CD14-positive monocyte (primary cell): ENCODE results near the gene PSMC1. TPM values are rescaled to one million over a fixed set of nuclear protein-coding genes. Genes with fewer than 3 reads are reported as not detected.
"Not testable (repeated sequence)": the region's sequence is repeated elsewhere in the genome, so short reads cannot be mapped to it uniquely, and the experiment has no call there.

ENCODE experiments used
- DNase-seq, 3 donors: peaks; one replicate each; pipeline ENCODE4 v3.0.0-alpha.2; 2011 to 2022
- H2AFZ ChIP-seq: 2 replicates; pipeline ENCODE4 v1.6.0; 2012; ENCODE audit warnings: mild to moderate bottlenecking, low read depth, low read length, inconsistent platforms; ENCODE audit not compliant: insufficient read depth, poor library complexity, severe bottlenecking
- H3K27ac ChIP-seq, 2 donors: 1 replicate in 1 of 2; 2 replicates in 1 of 2; pipeline ENCODE4 v1.5.1; 2012 to 2013; ENCODE audit warnings: low read length in 2 of 2, control low read depth in 1 of 2, inconsistent platforms in 1 of 2, low read depth in 1 of 2, mild to moderate bottlenecking in 1 of 2
- H3K27me3 ChIP-seq, 2 donors: one replicate each; pipeline versions ENCODE4 v1.6.0 to v1.6.1; 2011 to 2013; ENCODE audit warnings: low read length in 2 of 2; ENCODE audit not compliant: control insufficient read depth in 2 of 2, insufficient read depth in 2 of 2
- H3K36me3 ChIP-seq, 2 donors: replicated peaks in 1 of 2; 1 replicate in 1 of 2; 2 replicates in 1 of 2; pipeline versions ENCODE4 v1.5.1 to v1.6.1; 2012 to 2013; ENCODE audit warnings: low read length in 2 of 2, control low read depth in 1 of 2, inconsistent platforms in 1 of 2, mild to moderate bottlenecking in 1 of 2; ENCODE audit not compliant: insufficient read depth in 2 of 2, control insufficient read depth in 1 of 2
- H3K4me1 ChIP-seq, 2 donors: 1 replicate in 1 of 2; 2 replicates in 1 of 2; pipeline versions ENCODE4 v1.5.1 to v1.6.1; 2012 to 2013; ENCODE audit warnings: low read length in 2 of 2, control low read depth in 1 of 2, inconsistent platforms in 1 of 2, mild to moderate bottlenecking in 1 of 2, moderate library complexity in 1 of 2; ENCODE audit not compliant: insufficient read depth in 2 of 2, control insufficient read depth in 1 of 2
- H3K4me2 ChIP-seq: replicated peaks from 2 replicates; pipeline ENCODE3; 2012; ENCODE audit warnings: low read length, moderate library complexity, mild to moderate bottlenecking; ENCODE audit not compliant: poor library complexity, severe bottlenecking; ENCODE audit errors: extremely low read depth
- H3K4me3 ChIP-seq, 3 experiments: fragments of 200-600 bp in 1 of 3; sonication (generic) in 1 of 3; replicated peaks in 1 of 3; 1 replicate in 2 of 3; 2 replicates in 1 of 3; pipeline ENCODE4 v1.5.1; 2011 to 2013; ENCODE audit warnings: low read length in 3 of 3, mild to moderate bottlenecking in 3 of 3, control low read depth in 2 of 3, low read depth in 2 of 3, inconsistent platforms in 1 of 3, moderate library complexity in 1 of 3
- H3K79me2 ChIP-seq: 2 replicates; pipeline ENCODE4 v1.6.0; 2012; ENCODE audit warnings: mild to moderate bottlenecking, control low read depth, inconsistent platforms, low read length, moderate library complexity; ENCODE audit not compliant: insufficient read depth
- H3K9ac ChIP-seq: 2 replicates; pipeline ENCODE4 v1.6.0; 2017; ENCODE audit warnings: low read length, mild to moderate bottlenecking; ENCODE audit not compliant: insufficient read depth, poor library complexity, severe bottlenecking
- H3K9me3 ChIP-seq, 2 donors: replicated peaks in 1 of 2; 1 replicate in 1 of 2; 2 replicates in 1 of 2; pipeline versions ENCODE4 v1.5.1 to v1.6.1; 2012 to 2013; ENCODE audit warnings: low read length in 2 of 2, control low read depth in 1 of 2; ENCODE audit not compliant: control insufficient read depth in 1 of 2, insufficient read depth in 1 of 2
- H4K20me1 ChIP-seq: 2 replicates; pipeline ENCODE4 v1.6.0; 2012; ENCODE audit warnings: mild to moderate bottlenecking, low read length, control low read depth, moderate library complexity; ENCODE audit not compliant: insufficient read depth
- H3K27ac Mint-ChIP-seq, 7 donors: one replicate each; pipeline ENCODE4 v1.8.0; 2020; ENCODE audit warnings: mild to moderate bottlenecking in 7 of 7, mixed read lengths in 7 of 7, moderate library complexity in 6 of 7, inconsistent platforms in 2 of 7
- H3K27me3 Mint-ChIP-seq, 3 donors: one replicate each; pipeline ENCODE4 v1.8.0; 2021 to 2022; ENCODE audit warnings: low read depth in 3 of 3, mild to moderate bottlenecking in 3 of 3, mixed read lengths in 3 of 3, moderate library complexity in 3 of 3, inconsistent platforms in 1 of 3
- H3K36me3 Mint-ChIP-seq, 2 donors: one replicate each; pipeline ENCODE4 v1.8.0; 2020; ENCODE audit warnings: mixed read lengths in 2 of 2, inconsistent platforms in 1 of 2, mild to moderate bottlenecking in 1 of 2
- H3K4me1 Mint-ChIP-seq: one replicate; pipeline ENCODE4 v1.8.0; 2020; ENCODE audit warnings: mild to moderate bottlenecking, mixed read lengths
- H3K4me3 Mint-ChIP-seq, 2 donors: one replicate each; pipeline ENCODE4 v1.8.0; 2020; ENCODE audit warnings: mild to moderate bottlenecking in 2 of 2, mixed read lengths in 2 of 2, moderate library complexity in 1 of 2
- H3K9me3 Mint-ChIP-seq, 7 donors: one replicate each; pipeline ENCODE4 v1.8.0; 2020 to 2022; ENCODE audit warnings: mixed read lengths in 7 of 7, mild to moderate bottlenecking in 6 of 7, moderate library complexity in 6 of 7, inconsistent platforms in 2 of 7
- WGBS: methylation state at CpG from one replicate; pipeline ENCODE4 v1.1.5; 2013; ENCODE audit warnings: missing lambda C conversion rate; ENCODE audit not compliant: insufficient coverage; 5-methylcytosine and 5-hydroxymethylcytosine counted together
- intact Hi-C, 2 donors: fragments of 100-400 bp; cut with micrococcal nuclease; formaldehyde crosslinking; loops; one replicate each; pipeline versions ENCODE4 v1.15.0 to v1.15.1; 2023
- polyA plus RNA-seq, 3 donors: library from polyadenylated mRNA; depleted of rRNA in 1 of 3; unstranded in 2 of 3; stranded (reverse) in 1 of 3; fragments of 300-500 nt in 2 of 3; fragments of >200 nt in 1 of 3; fragmentation: Illumina TruSeq in 2 of 3; gene quantifications; 1 replicate in 2 of 3; 2 replicates in 1 of 3; pipeline ENCODE4 v1.2.3, GENCODE V29; 2012 to 2021
- TF ChIP-seq, protein P1 (sequence below): fragments of 200-600 bp; IDR thresholded peaks from one replicate; pipeline ENCODE4 v1.8.0; 2022; ENCODE audit warnings: antibody characterized with exemption, mild to moderate bottlenecking

The PSMC1 gene
- polyA plus RNA-seq, 3 donors: 53.4 to 158 (median 128) TPM

DNA sequence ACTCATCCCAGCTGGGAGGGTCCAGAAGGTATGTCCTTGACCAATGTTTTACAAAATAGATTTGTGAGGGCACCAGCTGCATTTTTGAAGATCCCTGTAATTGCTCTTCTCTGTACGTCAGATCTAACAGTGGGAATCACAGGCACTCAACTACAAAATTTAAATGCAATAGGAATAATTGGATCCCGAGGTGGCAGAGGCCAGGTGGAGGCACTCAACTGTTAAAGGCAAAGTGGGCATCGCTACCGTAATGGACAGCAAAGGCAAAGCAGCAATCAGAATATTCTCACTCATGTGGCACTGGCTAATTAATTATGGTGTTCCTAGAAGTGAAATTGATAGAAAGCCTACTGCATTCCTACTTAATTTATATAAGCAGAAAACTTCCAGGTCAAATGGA is 27.9 kb upstream of the PSMC1 start:
- H3K27ac ChIP-seq: no peak overlapping the region
- peaks cover 0 to 1% of the 10 kb centered on the region in 2 donors for H3K9me3 ChIP-seq
- H3K4me1 ChIP-seq: no peaks in the 10 kb centered on the region
- no peak for DNase-seq
- Mint-ChIP-seq H3K27ac (no peak overlapping the region), H3K4me1 (no peaks in the 10 kb centered on the region), H3K9me3 (peaks cover 3 to 13% (median 4%) of the 10 kb centered on the region in 7 donors), H3K36me3 (no peaks in the 10 kb centered on the region), H3K27me3 (peaks cover 6 to 11% (median 10%) of the 10 kb centered on the region in 3 donors), H3K4me3 (no peak overlapping the region)
- H2AFZ ChIP-seq: no peak overlapping the region
- H3K27me3 ChIP-seq: peaks cover 0 to 2% of the 10 kb centered on the region in 2 donors
- H3K4me3 ChIP-seq: no peak overlapping the region
- H4K20me1 ChIP-seq: no peaks in the 10 kb centered on the region
- TF ChIP-seq, protein P1, sequence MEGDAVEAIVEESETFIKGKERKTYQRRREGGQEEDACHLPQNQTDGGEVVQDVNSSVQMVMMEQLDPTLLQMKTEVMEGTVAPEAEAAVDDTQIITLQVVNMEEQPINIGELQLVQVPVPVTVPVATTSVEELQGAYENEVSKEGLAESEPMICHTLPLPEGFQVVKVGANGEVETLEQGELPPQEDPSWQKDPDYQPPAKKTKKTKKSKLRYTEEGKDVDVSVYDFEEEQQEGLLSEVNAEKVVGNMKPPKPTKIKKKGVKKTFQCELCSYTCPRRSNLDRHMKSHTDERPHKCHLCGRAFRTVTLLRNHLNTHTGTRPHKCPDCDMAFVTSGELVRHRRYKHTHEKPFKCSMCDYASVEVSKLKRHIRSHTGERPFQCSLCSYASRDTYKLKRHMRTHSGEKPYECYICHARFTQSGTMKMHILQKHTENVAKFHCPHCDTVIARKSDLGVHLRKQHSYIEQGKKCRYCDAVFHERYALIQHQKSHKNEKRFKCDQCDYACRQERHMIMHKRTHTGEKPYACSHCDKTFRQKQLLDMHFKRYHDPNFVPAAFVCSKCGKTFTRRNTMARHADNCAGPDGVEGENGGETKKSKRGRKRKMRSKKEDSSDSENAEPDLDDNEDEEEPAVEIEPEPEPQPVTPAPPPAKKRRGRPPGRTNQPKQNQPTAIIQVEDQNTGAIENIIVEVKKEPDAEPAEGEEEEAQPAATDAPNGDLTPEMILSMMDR: no peak
- WGBS: 100% methylated on average over 1 of the region's 4 CpGs
- H3K36me3 ChIP-seq: no peaks in the 10 kb centered on the region
- intact Hi-C loops: no loop called here
- H3K9ac ChIP-seq: no peak overlapping the region
- H3K79me2 ChIP-seq: no peaks in the 10 kb centered on the region
- no peak overlapping the region for H3K4me2 ChIP-seq

DNA sequence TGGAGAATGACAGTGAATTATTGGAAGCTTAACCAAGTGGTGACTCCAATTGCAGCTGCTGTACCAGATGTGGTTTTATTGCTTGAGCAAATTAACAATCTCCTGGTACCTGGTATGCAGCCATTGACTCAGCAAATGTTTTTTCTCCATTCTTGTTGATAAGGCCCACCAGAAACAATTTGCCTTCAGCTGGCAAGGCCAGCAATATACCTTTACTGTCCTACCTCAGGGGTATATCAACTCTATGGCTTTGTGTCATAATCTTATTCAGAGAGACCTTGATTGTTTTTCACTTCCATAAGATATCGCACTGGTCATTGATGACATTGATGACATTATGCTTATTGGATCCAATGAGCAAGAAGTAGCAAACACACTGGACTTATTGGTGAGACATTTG is 26.4 kb upstream of the PSMC1 start:
- not testable (repeated sequence) for H3K4me1 Mint-ChIP-seq, H2AFZ ChIP-seq, H3K4me1 ChIP-seq, H3K4me3 Mint-ChIP-seq, H3K9ac ChIP-seq, H3K4me3 ChIP-seq, H3K27me3 ChIP-seq, H3K27ac ChIP-seq, H3K27ac Mint-ChIP-seq, H3K9me3 ChIP-seq, H3K4me2 ChIP-seq, H3K79me2 ChIP-seq, DNase-seq, H4K20me1 ChIP-seq, H3K36me3 ChIP-seq, H3K36me3 Mint-ChIP-seq, H3K9me3 Mint-ChIP-seq
- WGBS: no CpG with 5 or more reads among the region's 1 CpG
- intact Hi-C loops: loop anchor here in 1 of 2 donors (10.0 kb wide), 1 partner anchor 295 kb away; no protein-coding TSS in a partner anchor
- peaks cover 5 to 13% (median 9%) of the 10 kb centered on the region in 3 donors for H3K27me3 Mint-ChIP-seq
